Urothelium cell line (cell line): ENCODE measurements around the gene SHD.

Experiments
- DNase-seq: peaks from one replicate; pipeline ENCODE4 v3.0.0; 2011; ENCODE audit warnings: low spot score, mixed read lengths
- FAIRE-seq: peaks from 2 replicates; lab custom pipeline; 2011; peaks lifted over from hg19 to GRCh38; lab: Jason Lieb, UNC

Gene SHD

GRCh38 chr19:4297901-4298809 lies 19.1 kb downstream of the SHD start:
- DNase-seq (no peak), FAIRE-seq (no peak)

- no peak for FAIRE-seq
Measured at GRCh38 chr19:4298810-4299550, 19.9 kb downstream of the SHD start.

GRCh38 chr19:4300589-4300988 lies 21.5 kb downstream of the SHD start:
- FAIRE-seq (no peak), DNase-seq (no peak)

More at GRCh38 chr19:4298810-4299550, 19.9 kb downstream of the SHD start:
- no peak for DNase-seq

- DNase-seq, result no peak
- FAIRE-seq, result no peak
Measured at GRCh38 chr19:4301590-4302242, 22.6 kb downstream of the SHD start.

DNA sequence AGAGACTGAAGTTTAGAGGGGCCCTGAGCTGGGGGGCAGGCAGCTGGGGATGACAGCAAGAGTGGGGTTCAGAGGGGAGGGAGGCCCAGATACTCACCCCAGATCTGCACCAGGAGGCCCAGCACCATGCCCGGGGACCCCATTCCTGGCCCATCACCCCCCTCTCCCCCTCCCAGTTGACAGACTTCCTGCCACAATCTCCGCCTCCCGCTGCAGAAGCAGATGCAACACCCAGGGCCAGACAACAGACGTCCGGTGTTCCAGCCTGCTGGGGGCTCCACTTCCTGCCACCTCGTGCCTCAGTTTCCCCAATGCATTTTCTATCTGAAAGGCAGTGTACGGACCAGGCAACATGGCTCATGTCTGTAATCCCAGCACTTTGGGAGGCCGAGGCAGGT lies 23.2 kb downstream of the SHD start, which contains the start of gene TMIGD2:
TSS of gene TMIGD2 (minus strand) at position 147 of the 398 bp plus-strand sequence. CDS start at position 143, 4 bp downstream.
- FAIRE-seq, result no peak
- no peak for DNase-seq

DNA sequence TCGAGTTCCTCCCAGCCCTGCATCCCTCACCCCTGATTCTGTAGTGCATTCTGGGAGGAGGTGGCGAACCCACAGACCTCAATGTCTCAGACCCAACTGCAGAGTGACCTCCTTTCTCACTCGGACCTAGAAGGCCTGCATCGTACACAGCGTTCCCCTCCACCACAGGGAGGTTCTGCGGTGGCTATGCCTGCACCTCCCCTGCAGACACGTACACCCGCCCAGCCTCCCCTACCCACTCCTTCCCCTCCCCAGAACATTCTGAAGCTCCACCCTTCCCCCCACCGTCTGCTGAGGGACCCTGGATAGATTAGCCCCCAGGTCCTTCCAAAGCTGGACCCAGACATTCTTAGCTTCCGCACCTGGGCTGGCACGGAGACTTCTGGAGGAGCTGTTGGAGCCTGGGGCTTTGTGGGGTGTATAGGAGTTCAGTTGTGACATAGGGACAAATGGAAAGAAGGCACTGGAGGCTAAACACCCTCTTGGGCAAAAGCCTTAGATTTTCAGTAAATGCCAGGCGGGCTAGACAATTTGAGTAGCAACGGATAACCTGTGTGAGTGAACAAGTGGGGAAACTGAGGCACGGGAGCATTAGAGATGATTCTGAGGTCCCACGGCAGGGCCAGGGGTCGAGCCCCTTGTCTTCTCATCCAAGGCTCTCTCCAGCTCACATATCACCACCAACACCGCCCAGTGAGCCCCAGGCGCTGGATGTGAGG lies 24.9 kb downstream of the SHD start:
- FAIRE-seq, result no peak

GRCh38 chr19:4304538-4305256 lies 25.6 kb downstream of the SHD start, which contains the start of gene FSD1:
FSD1 (plus strand) TSS chr19:4304598; CDS start chr19:4304747, 149 bp downstream.
- no peak for FAIRE-seq
- peak; percentile 92 for DNase-seq

More for the DNA sequence above, 24.9 kb downstream of the SHD start:
- no peak for DNase-seq

GRCh38 chr19:4305257-4305612 lies 26.2 kb downstream of the SHD start:
- no peak for FAIRE-seq
- DNase-seq, result no peak

GRCh38 chr19:4305659-4306058 lies 26.6 kb downstream of the SHD start:
- FAIRE-seq, result no peak

GRCh38 chr19:4310247-4311121 lies 31.4 kb downstream of the SHD start:
- no peak for FAIRE-seq
- DNase-seq, result no peak

More at GRCh38 chr19:4305659-4306058, 26.6 kb downstream of the SHD start:
- no peak for DNase-seq

- FAIRE-seq, result no peak
Measured at GRCh38 chr19:4313847-4314490, 34.9 kb downstream of the SHD start.

DNA sequence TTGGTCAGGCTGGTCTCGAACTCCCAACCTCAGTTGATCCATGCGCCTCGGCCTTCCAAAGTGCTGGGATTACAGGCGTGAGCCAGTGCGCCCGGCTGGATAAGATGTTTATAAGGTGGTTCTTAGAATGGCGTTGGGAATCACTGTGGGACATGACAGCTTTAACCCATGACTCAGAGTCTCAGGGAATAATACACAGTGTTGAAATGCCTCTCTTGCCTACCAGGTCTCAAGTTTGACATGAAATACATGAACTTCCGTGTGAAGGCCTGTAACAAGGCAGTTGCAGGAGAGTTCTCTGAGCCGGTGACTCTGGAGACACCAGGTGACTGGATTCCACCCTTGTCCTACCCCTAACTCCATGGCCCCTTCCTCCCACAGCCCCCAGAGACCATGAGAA lies 37.9 kb downstream of the SHD start:
- no peak for FAIRE-seq
- DNase-seq, result no peak

More at GRCh38 chr19:4313847-4314490, 34.9 kb downstream of the SHD start:
- DNase-seq, result no peak

- FAIRE-seq (no peak), DNase-seq (no peak)
Measured at GRCh38 chr19:4318460-4318859, 39.4 kb downstream of the SHD start.

DNA sequence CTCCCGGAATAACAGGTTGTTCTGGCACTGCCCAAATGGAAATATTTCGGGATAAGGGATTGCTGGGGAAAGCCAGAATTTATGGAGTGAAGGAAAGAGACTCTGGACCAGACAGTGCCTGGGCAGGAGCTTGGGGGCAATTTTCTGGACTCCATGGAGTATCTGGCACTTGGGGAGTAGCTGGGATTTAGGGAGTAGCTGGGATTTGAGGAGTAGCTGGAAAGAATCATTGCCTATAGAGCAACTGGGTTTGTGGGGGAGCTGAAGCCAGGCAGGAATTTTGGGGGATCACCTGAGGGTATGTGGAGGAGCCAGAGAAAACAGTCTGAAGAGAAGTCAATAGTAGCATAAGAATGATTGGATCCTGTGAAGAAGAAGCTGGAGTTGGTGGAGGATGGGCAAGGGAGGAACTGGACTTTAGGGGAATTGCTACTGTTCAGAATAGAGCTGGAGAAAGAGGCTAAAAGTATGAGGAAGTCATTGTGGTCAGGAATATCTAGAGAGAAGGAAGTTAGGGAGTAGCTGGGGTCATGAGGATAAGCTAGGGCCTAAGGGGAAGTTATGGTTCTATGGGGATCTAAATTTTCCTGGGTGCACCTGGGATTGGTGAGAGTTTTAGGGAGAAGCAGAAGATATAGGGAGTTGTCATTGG lies 40.1 kb downstream of the SHD start:
- no peak for FAIRE-seq
- no peak for DNase-seq

DNA sequence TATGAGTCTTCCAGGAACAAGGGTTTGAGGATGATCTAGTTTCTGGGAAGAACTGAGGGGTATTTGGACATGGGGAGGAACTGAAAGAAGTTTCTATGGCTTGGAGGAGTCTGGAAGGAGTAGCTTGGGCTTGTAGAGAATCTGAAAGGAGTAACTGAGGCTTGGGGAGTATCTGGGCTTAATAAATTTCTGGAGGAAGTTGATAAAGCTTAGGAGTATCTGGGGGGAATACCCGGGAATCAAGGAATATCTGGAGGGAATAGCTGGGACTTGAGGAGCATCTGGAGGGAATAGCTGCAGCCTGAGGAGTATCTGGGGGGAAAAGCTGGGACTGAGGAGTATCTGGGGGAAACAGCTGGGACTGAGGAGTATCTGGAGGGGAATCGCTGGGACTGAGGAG lies 41.4 kb downstream of the SHD start:
- FAIRE-seq, result no peak
- DNase-seq, result no peak

DNA sequence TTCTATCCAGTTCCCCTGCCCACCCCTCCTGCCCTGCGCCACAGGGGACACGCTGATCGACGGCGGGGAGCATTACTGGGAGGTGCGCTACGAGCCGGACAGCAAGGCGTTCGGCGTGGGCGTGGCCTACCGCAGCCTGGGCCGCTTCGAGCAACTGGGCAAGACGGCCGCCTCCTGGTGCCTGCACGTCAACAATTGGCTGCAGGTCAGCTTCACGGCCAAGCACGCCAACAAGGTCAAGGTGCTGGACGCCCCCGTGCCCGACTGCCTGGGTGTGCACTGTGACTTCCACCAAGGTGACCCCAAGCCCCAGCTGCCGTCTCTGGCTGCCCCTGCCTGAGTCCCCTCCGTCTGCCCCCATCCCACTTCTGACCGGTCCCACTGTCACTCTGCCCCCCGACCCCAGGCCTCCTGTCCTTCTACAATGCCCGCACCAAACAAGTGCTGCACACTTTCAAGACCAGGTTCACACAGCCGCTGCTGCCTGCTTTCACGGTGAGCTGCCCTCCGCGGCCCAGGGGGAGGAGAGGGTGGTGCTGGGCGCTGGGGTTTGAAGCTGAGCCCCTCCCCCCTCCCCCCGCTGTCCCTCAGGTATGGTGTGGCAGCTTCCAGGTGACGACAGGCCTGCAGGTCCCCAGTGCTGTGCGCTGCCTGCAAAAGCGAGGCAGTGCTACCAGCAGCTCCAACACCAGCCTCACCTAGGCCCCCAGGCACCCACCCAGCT lies 44.0 kb downstream of the SHD start:
- FAIRE-seq (no peak), DNase-seq (no peak)

DNA sequence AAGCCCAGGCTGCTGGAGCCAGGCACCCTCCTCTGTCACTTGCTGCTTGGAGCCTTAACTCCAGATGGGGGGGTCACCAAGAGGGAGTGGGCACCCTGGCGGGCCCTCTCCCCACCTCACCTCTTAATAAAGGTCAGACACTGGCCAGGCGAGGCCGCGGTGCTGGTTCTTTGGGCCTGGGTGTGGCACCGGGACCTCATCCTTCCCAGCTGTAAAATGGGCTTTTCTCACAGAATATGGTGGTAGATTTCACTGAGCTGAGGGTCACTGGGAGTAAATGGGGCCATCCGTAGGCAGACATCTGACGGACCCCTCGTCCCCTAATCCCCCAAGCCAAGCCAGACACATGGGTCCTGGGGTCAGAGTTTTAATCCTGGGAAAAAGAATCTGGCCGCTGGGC lies 44.6 kb downstream of the SHD start:
- no peak for FAIRE-seq

More for the DNA sequence above, 44.6 kb downstream of the SHD start:
- no peak for DNase-seq
